ENCODE results near the gene FUBP1.
"Not testable (repeated sequence)": the region's sequence is repeated elsewhere in the genome, so short reads cannot be mapped to it uniquely, and the experiment has no call there.

The FUBP1 gene, protein sequence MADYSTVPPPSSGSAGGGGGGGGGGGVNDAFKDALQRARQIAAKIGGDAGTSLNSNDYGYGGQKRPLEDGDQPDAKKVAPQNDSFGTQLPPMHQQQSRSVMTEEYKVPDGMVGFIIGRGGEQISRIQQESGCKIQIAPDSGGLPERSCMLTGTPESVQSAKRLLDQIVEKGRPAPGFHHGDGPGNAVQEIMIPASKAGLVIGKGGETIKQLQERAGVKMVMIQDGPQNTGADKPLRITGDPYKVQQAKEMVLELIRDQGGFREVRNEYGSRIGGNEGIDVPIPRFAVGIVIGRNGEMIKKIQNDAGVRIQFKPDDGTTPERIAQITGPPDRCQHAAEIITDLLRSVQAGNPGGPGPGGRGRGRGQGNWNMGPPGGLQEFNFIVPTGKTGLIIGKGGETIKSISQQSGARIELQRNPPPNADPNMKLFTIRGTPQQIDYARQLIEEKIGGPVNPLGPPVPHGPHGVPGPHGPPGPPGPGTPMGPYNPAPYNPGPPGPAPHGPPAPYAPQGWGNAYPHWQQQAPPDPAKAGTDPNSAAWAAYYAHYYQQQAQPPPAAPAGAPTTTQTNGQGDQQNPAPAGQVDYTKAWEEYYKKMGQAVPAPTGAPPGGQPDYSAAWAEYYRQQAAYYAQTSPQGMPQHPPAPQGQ

DNA sequence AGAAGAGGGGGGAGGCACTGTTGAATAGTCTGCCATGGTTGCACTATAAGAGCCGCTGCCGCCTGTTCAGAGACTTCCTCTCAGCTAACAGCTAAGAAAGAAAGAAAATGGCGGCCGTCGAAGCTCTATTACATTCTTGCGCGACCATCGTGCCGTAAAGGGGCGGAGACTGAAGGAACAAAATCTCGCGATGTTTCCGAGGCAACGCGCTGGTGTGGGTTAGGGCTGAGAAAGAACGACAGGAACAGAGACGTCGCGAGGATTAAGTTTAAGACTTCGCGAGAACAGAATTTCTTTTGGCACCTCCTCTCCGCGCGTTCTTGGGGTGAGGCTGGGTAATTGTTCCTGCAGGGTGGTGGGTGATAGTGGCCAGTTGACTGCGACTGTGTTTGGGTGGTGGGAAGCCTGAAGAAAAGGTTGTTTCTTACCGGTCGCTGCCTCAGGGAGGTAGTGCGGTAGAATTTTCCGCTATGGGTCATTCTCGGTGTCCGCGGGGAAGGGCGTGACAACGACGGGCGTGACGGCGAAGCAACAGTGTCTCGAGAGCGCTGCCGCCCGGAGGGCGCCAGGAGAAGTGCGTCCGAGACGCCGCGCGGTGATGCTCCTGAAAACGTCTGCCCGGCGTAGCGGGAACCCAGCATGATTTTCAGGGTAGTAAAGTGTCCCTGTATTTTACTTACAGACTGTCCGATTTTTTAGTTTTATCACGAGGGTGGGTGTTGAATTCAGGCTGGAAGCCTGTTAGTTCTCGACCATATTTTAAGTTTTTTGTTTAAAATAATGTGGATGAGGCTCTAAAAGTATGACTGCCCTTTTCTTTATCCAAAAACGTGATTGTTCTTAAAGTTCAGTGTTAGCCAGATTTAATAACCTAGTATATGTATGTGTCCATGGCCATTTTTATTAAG is at the start of gene FUBP1:
Gene FUBP1 (minus strand): TSS at position 104 of the 908 bp plus-strand sequence. CDS start 68 bp downstream, at position 36.
- peak; percentile 99 for DNase-seq (ENCODE audit: low read depth)

DNA sequence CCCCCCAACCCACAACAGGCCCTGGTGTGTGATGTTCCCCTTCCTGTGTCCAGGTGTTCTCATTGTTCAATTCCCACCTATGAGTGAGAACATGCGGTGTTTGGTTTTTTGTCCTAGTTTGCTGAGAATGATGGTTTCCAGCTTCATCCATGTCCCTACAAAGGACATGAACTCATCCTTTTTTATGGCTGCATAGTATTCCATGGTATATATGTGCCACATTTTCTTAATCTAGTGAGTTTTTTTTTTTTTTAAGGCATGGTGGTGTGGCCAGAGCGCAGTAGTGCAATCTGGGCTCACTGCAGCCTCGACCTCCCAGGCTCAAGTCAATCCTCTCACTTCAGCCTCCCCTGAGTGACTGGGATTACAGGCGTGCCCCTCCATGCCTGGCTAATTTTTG is 42.3 kb upstream of the FUBP1 start:
- not testable (repeated sequence) for DNase-seq (ENCODE audit: low read depth)

DNA sequence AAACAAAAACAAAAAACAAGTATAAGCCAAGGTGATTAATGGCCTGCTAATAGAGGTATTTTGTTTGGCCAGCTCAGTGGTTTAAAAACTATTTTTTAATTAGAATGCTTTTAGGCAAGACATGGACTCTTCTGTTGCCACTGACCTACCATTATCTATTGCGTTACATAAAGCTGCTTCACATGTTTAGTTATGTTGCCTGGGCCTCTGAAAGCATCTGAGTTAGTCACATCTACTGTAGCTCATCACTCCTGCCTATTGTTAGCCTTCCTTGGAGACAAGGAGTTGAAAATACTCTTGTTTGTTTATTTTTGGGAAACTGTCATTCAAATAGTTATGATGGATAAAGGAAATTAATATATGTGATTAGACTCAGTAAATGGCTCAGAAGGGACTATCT is 40.2 kb upstream of the FUBP1 start:
- DNase-seq (ENCODE audit: low read depth), result peak; percentile 29

DNA sequence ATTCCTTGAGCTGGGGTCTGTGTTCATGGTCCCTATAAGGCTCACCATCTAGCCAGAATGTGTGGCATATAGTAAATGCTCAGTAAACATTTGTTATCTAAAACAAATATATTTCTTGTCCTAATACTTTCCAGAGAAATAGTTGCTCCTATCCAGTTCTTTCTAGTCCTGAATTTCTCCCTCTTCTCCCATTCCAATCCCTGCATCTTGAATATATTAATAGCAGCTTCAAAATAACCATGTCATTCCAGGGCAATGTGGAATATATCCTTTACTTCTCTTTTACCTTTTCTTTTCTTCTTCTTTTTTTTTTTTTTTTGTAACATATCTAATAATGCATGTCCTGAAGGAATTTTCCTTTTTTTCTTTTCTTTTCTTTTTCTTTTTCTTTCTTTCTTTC is 36.3 kb upstream of the FUBP1 start:
- no peak for DNase-seq (ENCODE audit: low read depth)

DNA sequence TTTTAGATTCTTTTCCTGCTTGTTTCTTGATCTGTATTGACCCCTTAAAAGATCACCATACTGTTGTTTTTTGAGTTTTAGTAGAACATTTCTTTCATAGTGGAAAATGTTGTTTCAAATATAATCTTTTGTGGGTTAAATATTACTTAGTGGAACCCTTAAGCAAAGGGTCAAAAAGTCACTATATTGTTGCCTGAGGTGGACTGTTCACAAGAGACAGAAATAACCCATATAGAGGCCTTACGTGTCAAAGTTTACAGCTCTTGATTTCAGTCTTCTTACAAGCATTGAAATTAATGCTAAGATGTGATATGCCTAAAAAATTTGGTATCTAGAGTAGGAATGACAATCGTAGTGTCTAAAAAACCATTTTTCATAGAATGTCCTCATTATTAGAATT is 32.2 kb upstream of the FUBP1 start:
- no peak for DNase-seq (ENCODE audit: low read depth)

DNA sequence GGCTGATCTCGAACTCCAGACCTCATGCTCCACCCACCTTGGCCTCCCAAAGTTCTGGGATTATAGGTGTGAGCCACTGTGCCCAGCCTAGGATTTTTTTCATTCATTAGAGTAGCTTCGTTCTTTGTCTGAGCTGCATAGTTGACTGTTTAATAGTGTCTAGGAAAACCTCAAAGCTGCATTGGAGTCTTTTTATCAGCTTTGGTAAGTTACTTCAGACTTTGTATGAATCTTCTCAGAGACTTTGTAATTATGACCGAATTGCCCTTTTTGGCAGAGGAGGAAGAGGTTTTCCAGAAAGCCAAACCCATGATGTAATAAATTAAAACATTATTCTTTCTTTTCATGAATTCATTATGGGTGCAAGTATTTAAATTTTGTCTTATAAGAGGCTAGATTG is 31.0 kb upstream of the FUBP1 start:
- peak; percentile 55 for DNase-seq (ENCODE audit: low read depth)

DNA sequence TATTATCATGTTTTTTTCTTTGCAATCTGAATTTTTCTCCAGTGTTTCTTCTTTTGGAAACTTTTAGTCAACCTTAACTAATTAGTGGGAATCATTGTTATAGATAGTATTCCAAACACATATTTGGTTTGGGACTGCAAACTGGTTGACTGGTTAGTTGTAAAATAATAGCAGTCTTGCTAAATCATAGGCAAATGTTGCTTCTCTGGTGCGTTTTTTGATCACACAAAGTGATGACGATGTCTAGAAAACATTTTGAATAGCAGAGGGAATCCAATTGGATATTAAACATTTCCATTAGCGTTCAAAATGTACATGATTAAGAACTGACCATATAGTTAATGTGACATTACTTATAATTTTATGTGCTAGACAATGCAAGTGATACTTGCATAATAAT is 30.4 kb upstream of the FUBP1 start:
- DNase-seq (ENCODE audit: low read depth), result no peak

DNA sequence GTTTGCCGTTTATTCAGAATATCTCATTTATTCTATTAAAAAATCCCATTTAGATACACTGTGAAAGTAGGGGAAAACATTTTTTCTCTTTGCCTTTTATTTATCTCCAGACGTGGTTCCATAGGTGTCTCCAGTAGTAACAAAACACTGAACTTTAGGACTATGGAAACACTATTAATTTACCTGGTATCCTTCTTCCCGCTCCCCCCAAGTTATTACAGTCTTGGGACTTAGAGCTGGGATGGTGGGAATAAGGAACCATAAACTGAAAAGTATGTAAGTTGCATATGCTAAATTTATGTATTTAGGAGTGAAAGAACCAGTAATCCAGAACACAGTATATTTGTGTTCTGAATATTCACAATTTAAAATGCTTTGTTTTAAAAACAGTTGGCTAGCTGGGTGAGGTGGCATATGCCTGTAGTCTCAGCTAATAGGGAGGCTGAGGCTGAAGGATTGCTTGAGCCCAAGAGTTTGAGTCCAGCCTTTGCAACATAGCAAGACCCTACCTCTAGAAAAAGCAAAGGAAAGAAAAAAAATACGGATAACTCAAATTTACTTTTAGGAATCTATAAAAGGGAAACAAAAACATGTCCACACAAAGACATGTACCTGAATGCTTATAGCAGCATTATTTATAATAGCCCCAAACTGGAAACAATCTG is 28.9 kb upstream of the FUBP1 start:
- DNase-seq (ENCODE audit: low read depth), result no peak

DNA sequence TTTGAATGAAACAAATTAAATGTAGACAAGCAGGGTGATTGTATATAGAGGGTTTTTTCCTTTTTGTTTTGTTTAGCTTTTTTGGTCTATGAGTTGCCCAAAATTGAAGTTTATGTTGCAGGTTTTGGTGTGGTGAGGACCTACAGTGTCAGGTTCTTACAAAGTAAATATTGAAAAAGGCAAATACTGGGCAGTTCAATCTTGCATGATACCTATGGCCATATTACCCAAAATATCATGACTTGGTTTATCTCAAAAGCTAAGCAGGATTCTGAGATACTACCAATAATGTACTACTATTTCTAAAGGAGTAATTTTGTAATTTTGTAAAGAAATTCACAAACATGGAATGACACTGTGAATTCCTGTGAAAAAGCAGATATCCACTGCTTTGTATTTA is 27.6 kb upstream of the FUBP1 start:
- DNase-seq (ENCODE audit: low read depth), result no peak

DNA sequence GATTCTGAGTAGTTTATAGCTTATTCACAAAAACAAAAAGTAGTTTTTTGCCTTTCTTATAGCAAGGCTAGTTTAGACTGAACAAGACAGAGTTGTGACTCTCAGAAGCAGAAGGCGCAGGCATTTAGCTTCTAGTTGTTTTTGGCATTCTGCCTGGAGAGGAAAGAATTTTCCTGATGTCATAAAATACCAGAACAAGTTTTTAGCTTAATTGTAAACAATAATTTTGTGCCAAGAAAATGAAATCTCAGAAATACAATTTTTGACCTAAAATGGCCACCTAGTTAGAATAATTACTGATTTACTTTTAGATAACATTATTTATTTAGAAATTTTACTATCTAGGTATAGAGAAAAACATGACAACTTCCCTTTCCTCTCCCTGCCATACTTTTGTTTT is 26.9 kb upstream of the FUBP1 start:
- peak; percentile 94 for DNase-seq (ENCODE audit: low read depth)

DNA sequence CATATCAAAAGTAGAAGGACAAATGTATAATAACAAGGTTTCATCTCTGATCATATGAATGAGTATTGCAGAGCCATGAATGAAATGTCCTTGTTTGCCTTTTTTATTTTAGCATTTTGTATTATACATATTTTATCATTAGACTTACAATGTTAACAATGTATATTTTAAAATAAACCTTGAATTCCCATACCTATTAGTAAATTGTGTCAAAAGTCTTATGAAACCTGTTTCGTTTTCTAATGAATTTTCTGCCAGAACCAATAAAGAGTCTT is 26.5 kb upstream of the FUBP1 start:
- no peak for DNase-seq (ENCODE audit: low read depth)

DNA sequence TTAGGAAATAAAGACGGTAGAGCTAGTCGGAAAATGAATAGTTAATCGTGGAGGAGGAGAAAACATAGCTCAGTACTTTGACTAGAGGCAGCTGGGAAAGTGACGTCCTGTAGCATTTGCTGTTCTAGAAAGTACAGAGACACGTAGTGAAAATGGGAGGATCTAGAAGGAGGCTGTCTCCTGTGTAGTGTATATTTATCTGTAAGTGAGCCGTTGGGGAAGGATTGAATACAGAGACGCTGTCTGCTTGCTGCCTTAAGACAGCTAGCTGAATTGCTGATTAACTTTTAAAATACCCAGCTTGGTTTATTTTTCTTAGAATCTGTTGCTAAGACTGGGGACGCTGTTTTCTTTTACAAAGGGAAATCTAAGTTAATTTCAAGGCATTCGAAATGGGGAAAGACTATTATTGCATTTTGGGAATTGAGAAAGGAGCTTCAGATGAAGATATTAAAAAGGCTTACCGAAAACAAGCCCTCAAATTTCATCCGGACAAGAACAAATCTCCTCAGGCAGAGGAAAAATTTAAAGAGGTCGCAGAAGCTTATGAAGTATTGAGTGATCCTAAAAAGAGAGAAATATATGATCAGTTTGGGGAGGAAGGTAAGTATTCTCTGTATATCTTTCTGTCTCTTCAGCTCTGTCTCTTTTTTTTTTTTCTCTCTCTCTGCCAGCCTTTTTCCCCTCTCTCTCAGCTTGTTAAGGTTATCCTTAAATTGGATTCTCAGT is 26.0 kb upstream of the FUBP1 start, which contains the start of gene DNAJB4:
Gene DNAJB4 (plus strand): TSS at position 221 of the 729 bp plus-strand sequence. CDS start 172 bp downstream, at position 393.
- peak; percentile 98 for DNase-seq (ENCODE audit: low read depth)

DNA sequence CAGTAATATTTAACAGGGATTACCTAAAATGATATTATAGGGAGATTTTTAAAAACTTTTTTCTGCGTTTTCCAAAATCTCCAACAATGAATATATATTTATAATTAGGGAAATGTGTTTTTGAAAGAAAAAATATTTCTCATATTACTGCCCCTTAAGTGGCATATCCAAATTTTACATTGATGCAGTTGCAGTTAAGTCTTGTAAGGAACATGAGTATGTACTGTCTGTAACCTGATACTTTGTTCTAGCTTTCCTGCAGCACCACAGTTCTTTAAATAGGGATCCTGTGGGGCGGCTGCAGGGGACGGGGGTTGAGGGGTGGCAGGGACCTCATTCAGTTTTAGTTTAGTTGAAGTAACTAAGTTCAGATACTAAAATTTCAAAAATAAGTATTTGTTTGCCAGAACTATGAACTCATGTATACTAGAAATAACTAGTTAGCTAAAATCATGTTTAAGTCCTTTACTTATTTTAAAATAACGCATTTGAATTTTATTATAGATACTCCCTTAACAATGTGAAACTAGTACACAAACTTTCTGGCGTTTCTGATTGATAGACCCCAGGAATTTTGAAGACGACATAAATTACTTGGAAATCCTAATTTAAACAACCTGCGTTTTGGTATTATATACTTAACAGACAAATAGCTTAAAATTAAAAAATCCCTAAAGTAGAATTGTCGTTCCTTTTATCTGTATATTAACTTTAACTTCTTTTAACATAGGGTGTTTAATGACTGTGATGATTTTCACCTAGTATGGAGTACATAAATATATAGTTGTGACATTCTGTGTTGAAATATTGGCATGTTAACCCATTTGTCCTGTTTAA is 25.2 kb upstream of the FUBP1 start:
- peak; percentile 83 for DNase-seq (ENCODE audit: low read depth)

DNA sequence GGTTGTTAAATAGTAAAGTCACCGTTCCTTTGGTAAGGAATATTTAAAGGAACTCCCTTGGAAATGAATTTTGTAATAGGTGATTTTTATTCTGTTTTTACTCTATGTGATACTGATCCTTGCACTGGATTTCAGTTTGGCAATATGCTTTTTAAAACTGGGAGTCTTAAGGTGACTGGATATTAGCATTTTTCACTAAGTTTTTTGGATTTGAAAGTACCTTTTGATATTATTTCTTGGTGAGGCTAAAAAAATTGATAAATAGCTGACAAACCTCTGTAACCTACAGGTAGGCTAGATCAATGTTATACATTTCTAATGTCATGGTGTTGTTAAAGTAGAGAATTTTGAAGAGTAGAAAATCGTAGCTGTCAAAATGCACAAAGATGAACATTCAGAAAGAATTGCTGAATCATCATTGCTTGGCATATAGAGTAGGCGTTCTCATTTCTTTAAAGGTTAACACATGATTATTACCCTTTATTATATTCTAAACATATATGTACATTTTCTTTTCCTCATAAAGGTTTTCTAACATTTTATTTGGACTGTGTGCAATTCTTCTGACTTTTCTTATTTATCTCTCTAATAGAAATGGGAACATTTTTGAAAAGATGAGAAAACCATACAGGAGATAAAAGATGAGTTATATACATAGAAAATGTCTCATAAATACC is 24.3 kb upstream of the FUBP1 start:
- DNase-seq (ENCODE audit: low read depth), result no peak

DNA sequence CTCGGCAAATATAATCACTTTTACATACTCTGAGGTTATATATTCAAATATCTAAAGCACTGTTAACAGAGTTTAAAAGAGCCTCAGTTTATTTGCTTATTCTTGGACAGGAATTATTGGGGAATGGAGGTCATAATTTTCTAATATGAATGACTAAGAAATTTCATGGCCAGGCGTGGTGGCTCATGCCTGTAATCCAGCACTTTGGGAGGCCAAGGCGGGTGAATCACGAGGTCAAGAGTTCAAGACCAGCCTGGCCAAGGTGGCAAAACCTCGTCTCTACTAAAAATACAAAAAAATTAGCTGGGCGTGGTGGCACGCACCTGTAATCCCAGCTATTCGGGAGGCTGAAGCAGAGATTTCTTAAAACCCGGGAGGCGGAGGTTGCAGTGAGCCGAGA is 21.7 kb upstream of the FUBP1 start:
- not testable (repeated sequence) for DNase-seq (ENCODE audit: low read depth)

DNA sequence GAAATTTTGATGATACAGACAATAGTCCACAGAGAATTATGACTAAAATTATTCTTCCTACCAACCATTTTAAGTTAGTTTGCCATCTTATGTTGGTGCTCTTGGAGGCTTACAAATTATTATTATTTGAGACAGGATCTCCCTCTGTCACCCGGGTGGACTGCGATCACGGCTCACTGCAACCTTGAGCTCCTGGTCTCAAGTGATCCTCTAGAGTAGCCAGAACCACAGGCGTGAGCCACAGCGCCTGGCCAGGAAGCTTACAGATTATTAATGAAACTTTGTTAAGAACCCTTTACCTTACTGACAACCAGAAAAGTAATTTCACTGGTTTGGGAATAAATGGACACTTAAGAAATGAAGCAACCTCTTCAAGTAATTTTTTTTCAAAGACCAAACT is 17.9 kb upstream of the FUBP1 start:
- DNase-seq (ENCODE audit: low read depth), result no peak

DNA sequence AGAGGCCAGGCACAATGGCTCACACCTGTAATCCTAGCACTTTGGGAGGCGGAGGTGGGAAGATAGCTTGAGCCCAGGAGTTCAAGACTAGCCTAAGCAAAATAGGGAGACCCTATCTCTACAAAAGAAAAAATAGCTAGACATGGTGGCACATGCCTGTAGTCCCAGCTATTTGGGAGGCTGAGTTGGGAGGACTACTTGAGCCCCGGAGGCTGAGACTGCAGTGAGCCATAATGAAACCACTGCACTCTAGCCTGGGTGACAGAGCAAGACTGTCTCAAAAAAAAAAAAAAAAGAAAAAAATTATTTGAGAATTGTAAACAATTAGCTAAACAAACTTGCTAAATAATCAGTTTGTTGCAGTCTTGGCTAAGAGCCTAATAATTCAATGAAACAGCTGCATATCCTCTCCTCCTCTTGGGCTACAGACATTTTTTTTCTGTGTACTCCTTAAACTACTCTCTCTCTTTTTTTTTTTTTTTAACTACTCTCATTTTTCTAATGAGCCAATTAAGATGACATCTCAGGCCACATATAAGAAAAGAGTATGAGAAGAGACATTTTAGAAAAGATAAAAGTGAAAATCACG is 15.3 kb upstream of the FUBP1 start:
- no peak for DNase-seq (ENCODE audit: low read depth)

DNA sequence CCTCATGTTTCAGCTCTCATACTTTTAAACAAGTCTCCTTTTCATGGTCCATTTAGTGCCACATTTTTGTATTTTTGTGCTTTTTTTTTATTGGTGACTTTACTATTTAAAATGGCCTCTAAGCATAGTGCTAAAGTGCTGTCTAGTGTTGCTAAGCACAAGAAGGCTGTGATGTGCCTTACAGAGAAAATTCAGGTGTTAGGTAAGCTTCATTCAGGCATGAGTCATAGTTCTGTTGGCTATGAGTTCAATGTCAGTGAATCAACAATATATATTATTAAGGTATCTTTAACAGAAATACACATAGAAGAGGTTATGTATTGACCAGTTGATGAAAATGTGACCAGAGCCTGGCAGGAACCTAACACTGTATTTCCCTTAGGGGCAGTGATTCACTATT is 12.8 kb upstream of the FUBP1 start:
- no peak for DNase-seq (ENCODE audit: low read depth)

DNA sequence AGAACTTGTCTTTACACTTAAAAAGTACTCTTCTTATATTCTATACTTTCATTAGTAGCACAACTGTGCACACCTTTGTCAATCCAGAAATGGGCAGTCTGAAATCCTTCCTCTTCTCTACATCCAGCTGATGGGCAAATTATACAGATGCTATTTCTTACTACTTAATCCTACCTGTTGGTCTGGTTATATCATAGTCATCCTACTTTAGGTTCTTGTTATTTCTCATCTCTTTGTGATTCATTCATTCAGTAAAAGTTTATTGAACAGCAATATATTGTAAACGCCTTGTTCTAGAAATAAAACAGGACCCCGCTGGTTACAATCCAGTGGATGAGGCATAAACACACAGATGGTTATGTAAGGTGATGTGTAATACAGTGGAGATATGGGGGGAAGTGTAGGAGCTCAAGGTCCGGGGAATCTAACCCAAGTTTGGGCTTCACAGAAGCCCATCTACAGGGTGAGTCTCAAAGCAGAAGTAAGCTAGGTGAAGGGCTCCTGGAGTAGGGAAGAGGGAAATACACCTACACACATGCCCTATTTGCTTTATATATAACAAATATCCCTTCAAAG is 11.8 kb upstream of the FUBP1 start:
- DNase-seq (ENCODE audit: low read depth), result no peak
